H7 (cell line): ENCODE measurements around the gene P2RX6. TPM values are rescaled to one million over a fixed set of nuclear protein-coding genes. Genes with fewer than 3 reads are reported as not detected.
"Not testable (repeated sequence)": the region's sequence is repeated elsewhere in the genome, so short reads cannot be mapped to it uniquely, and the experiment has no call there.

ENCODE experiments used
- DNase-seq: peaks from one replicate; pipeline ENCODE4 v3.0.0; 2012
- H3K27me3 ChIP-seq: 2 replicates; pipeline ENCODE4 v1.6.0; 2011; ENCODE audit warnings: mild to moderate bottlenecking, low read length; ENCODE audit not compliant: control insufficient read depth, insufficient read depth
- H3K36me3 ChIP-seq: replicated peaks from 2 replicates; pipeline ENCODE4 v1.5.1; 2011; ENCODE audit warnings: low read length; ENCODE audit not compliant: control insufficient read depth, insufficient read depth
- H3K4me3 ChIP-seq: 2 replicates; pipeline ENCODE4 v1.5.1; 2011; ENCODE audit warnings: low read depth, mild to moderate bottlenecking, control low read depth, low read length, moderate library complexity; ENCODE audit not compliant: insufficient read depth
- total RNA-seq: library from RNA; depleted of rRNA; stranded (reverse); fragments of >200 nt; shearing (Covaris generic); gene quantifications from 2 replicates; pipeline ENCODE4 v1.2.3, GENCODE V29; 2014

Gene P2RX6
- total RNA-seq, 1 experiment from 2014 or later: 0.31 TPM

DNA sequence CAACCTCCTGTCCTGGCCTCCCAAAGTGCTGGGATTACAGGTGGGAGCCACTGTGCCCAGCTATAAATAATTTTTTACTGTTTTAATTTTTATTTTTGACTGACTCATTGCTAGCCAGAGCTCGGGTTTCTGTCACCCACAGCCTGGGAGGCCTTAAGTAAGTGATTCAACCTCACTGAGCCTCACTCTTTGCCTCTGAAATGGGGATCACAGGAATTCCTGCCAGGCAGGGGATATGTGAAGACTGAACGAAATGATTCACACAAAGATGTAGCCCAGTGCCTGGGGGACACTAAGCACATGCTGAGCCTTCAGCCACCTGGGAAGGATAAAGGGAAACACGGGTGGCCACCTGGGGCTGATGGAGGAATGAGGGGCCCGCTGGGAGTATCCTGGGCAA lies 27.0 kb downstream of the P2RX6 start:
- peaks cover 2% of the 10 kb centered on the region; the same call in 1 of the 2 replicates for H3K27me3 ChIP-seq
- H3K4me3 ChIP-seq: no peak overlapping the region
- H3K36me3 ChIP-seq: no peaks in the 10 kb centered on the region
- DNase-seq: peak; percentile 20

DNA sequence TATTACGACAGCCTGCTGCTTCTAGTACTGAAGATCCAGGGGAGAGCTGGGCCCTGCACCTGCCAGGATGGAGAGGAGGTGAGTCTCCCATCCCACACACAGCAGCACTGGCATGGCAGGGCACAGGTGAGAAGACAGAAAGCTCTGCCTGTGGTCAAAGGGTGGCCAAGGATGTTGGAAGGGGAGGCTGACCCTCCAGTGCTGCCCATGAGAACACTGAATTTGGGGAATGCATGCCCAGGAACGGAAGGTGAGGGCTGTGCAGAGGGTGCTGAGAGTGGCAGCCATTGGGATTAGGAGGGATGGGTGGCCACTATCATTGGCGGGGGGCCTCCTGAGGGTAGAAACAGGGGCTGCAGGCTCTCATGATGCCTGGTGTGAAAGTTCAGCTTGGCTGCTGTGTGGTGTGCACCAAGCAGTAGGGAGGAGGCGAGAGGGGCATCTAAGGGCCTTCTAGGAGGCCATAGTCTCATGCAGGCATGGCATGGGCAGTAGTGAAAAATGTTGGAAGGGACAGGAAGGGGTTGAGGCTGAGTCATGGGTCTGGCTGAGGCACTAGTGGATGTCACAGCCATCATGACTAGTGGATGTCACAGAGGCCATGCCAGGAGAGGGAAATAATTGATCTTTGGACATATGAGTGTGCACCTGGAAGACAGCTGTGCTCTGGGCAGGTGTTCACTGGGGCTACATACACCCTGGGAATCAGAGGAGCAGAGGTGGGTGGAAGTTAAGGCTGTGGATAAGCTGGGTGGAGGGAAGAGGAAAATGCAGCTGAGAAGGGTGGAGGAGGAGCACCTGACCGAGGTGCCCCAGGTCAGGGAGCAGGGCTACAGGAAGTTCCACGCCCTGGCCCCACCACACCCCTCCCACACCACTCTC lies 28.3 kb downstream of the P2RX6 start:
- DNase-seq: peak; percentile 20
- no peak overlapping the region for H3K4me3 ChIP-seq
- H3K27me3 ChIP-seq: peaks cover 2% of the 10 kb centered on the region; the same call in 1 of the 2 replicates
- no peaks in the 10 kb centered on the region for H3K36me3 ChIP-seq

DNA sequence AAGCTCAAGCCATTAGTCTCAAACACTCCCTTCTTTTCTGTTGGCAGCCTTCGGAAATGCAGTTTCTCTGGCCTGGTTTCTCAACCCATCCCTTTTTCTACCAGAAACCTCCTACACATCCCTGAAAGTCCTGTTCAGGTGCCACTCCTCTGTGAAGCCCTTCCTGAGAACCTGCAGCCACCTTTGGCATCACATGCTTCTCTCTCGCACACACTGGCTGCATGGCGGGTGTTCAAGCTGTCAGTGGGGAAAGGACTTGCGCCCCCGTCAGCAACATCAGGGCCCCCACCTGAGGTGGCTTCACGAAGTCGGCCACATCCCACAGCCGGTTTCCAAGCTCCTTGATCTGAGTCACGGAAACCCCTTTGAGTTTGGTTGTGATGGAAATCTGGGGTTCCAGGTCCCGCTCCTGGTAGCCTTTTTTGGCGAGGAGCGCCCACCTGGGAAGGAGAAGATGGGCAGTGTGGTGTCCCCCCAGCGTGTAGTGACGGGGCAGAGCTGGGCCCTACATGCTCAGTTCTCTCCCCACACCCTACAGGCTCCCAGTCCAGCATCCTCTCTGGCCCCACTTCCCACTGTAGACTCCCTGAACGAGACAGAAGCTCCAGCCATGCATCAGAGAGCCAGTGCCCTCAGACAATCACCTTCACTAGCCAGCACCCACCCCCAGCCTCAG lies 29.0 kb downstream of the P2RX6 start:
- Histone ChIP-seq H3K27me3 (peaks cover 2% of the 10 kb centered on the region; the same call in 1 of the 2 replicates), H3K36me3 (no peaks in the 10 kb centered on the region), H3K4me3 (no peak overlapping the region)
- peak; percentile 13 for DNase-seq

DNA sequence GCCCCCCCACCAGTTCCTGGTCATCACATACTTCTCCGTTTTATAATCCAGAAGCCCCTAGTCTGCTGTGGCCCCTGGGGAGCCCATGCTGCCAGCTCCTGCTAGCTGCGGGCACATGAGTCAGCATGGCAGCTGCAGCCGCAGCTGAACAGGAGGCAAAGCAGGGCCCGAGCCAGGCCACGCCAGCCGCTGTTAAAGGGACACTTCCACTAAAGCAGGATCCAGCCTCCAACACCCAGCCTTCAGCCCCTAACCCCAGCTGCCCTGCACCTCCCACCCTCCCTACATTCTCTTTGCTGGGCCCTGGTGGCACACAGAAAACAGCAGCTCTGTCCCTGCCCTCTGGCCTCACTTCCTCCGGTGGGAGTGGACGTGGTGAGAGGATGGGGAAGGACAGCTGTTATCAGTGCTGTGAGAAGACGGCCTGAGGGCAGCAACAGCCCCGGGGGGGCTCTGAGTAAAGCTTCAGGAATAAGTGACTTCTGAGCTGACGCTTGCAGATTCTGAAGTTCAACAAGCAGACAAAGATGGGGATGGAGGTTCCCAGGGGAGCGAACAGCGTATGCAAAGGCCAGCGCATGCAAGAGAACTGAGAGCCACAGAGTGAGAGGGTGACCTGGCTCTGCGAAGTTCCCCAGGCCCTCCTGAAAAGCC lies 30.1 kb downstream of the P2RX6 start:
- DNase-seq: no peak
- H3K4me3 ChIP-seq: peak overlapping the region; percentile 58

DNA sequence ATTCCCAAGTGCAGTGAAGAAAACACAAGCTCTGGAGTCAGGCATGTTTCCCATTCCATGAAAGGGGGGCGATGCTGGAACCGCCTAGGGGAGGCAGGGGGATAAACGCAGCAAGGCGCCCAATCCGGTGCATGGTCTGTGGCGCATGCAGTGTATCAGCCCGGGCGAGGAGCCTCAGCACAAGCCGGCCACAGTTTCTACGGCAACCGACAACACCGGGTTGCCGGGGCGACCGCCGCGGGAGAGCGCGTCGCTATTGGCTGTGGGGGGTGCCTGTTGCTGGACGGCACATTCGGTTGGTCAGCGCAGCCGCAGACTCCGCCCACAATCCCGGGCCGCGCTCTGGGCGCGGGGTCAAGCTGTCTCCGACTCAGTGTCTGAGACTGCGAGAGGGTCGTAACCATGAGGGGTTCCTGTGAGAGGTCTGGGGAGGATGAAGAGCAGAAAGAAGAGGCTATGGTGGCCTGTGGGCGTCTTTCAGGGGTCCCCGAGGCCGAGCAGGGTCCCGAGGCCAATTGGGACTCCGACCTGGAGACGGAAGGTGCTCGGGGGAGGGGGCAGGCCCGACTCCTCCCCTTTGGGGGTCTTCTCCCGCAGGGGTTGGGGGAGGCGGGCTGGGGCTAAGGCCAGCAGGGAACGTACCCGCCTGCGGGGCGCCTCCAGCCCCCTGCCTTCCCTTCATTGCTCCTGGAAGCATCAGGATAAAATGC lies 30.8 kb downstream of the P2RX6 start, which contains the start of gene LRRC74B:
Gene LRRC74B (plus strand): TSS at position 362 of the 710 bp plus-strand sequence. CDS start 41 bp downstream, at position 403.
- DNase-seq: peak; percentile 99
- Histone ChIP-seq H3K27me3 (peaks cover 2% of the 10 kb centered on the region; the same call in 1 of the 2 replicates), H3K4me3 (peak within 1 kb of the TSS; percentile 58), H3K36me3 (no peaks in the 10 kb centered on the region)

More for the DNA sequence above, 30.1 kb downstream of the P2RX6 start:
- H3K27me3 ChIP-seq: peaks cover 2% of the 10 kb centered on the region; the same call in 1 of the 2 replicates
- no peaks in the 10 kb centered on the region for H3K36me3 ChIP-seq

DNA sequence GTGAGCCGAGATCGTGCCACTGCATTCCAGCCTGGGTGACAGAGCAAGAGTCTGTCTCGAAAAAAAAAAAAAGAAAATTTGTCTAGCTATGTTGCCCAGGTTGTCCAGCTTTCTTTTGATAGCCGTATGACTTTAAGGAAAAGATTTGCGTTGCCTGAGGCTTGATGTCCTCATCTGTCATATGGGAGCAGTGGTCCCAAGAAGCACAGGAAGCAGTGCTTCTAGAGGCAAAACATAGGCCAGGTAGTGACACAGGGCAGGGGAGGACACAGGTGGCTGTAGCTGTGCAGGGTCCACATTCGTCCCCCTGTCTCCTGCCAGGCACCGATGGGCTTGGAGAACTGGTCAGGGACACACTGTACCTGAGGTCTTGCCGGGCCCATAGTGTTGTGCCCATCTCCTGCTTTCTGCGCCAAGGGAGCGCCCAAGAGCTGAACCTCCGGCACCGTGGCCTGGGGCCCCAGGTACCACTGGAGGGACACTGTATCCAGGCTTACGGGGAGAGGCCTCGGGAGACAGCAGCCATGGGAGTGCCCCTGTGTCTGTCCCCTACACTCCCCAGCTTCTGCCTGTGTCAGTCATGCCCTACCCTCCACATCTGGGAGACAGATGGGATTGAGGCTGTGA lies 32.2 kb downstream of the P2RX6 start:
- Histone ChIP-seq H3K36me3 (no peaks in the 10 kb centered on the region), H3K27me3 (peaks cover 2% of the 10 kb centered on the region; the same call in 1 of the 2 replicates), H3K4me3 (no peak overlapping the region)
- DNase-seq: no peak

DNA sequence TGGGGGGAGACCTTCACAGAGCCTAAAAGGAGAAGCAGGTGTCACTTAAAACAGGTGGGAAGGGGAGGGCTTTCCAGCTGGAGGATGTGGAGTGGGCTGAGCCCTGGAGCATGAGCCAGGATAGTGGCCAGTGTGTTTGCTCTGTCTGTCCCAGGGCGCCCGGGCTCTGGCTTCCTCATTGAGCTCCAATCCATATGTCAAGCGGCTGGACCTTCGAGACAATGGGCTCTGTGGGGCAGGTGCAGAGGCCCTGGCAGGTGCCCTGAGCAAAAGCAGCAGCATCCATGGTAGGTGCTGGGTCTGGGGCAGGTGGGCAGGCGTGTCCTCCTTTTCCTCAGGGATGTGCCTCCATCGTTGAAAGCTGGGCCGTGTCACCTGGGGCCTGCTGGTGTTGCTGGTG lies 32.8 kb downstream of the P2RX6 start:
- DNase-seq: no peak
- no peaks in the 10 kb centered on the region for H3K36me3 ChIP-seq
- no peak overlapping the region for H3K4me3 ChIP-seq
- peaks cover 2% of the 10 kb centered on the region; the same call in 1 of the 2 replicates for H3K27me3 ChIP-seq

DNA sequence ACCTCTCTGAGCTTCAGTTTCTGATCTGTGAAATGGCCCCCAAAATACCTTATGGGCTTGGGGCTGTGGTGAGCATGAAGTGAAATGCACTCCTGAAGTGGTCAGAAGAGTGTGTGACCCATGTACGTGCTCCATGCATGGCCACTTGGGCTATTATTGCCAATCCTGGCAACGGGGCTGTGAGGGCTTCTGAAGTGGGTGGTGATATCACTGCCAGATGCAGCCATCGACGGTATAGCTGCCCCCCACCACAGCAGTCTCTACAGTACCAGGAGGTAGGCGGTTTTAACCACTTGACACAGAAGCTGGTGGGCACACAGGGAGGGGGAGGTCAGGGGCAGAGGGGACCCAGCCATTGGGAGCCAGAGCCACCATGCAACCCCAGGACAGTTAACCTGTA lies 33.5 kb downstream of the P2RX6 start:
- not testable (repeated sequence) for H3K36me3 ChIP-seq, H3K27me3 ChIP-seq, H3K4me3 ChIP-seq

DNA sequence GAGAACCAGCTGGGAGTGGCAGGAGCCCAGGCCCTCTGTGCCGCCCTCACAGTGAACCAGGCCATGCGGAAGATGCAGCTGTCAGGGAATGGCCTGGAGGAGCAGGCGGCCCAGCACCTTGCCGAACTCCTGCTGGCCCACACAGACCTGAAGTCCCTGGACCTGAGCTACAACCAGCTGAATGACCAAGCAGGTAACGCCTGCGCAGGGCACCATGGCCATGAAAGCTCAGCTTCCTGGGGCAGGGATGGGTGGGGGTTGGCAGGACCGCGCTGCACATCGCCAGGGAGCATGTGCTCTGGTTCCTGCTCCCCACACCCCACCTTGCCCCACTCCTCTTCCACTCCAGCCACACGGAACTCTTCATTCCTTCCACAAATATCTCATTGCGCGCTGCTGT lies 34.0 kb downstream of the P2RX6 start:
- H3K27me3 ChIP-seq, DNase-seq, H3K36me3 ChIP-seq, H3K4me3 ChIP-seq: not testable (repeated sequence)

More for the DNA sequence above, 33.5 kb downstream of the P2RX6 start:
- DNase-seq: not testable (repeated sequence)

DNA sequence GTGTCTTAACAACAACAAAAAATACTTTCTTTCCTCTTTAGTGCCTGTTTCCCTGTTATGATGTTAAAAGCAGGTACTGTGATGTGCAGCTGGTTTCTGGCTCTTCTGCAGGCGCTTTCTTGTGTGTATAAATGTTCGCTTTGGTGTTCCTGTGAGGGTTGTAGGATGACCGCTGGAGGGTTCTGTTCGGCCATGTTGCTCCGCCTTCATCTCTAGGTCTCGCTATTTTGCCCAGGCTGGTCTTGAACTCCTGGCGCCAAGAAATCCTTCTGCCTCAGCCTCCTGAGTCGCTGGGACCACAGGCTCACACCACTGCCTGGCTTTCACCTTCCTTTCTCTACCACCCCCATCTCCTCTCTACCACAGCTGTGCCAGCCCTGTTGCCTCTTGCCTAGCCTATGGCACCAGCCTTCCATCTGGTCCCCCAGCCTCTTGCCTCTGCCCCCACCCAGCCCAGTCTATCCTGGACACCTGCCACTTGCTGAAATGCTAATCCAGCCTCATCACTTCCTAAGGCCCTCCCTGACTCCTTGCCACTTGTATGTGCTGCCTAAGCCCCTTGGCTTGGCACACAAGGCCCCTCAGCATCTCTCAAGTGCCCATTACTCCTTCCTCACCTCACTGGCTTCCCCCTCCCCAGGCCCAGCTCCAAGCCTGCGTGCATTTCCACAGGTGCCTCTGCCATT lies 36.3 kb downstream of the P2RX6 start:
- DNase-seq: no peak
- no peaks in the 10 kb centered on the region for H3K36me3 ChIP-seq
- no peaks in the 10 kb centered on the region for H3K27me3 ChIP-seq
- H3K4me3 ChIP-seq: no peak overlapping the region

DNA sequence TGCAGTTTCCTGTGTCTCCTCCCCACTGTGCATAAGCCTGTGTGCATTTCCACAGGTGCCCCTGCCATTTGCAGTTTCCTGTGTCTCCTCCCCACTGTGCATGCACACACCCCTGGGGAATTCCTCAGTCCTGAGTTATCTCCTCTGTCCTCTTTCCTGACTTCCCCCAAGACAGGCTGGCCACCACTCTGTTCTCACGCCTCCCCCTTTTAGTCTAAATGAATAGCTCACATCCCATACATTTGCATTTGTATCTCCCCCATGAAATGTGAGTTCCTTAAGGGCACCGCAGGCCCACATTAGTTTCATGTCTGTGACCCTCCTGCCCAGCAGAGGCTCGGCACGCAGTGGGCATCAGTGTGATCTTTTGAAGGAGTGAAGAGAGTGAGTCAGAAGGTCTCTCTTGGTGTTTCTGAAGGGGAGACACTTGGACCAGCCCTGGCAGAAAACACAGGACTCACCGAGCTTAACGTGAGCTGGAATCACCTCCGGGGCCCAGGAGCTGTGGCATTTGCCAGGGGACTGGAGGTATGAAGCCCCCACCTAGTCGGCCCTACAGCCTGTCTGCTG lies 37.0 kb downstream of the P2RX6 start:
- Histone ChIP-seq H3K27me3 (no peaks in the 10 kb centered on the region), H3K4me3 (no peak overlapping the region), H3K36me3 (no peaks in the 10 kb centered on the region)
- DNase-seq: peak; percentile 66

DNA sequence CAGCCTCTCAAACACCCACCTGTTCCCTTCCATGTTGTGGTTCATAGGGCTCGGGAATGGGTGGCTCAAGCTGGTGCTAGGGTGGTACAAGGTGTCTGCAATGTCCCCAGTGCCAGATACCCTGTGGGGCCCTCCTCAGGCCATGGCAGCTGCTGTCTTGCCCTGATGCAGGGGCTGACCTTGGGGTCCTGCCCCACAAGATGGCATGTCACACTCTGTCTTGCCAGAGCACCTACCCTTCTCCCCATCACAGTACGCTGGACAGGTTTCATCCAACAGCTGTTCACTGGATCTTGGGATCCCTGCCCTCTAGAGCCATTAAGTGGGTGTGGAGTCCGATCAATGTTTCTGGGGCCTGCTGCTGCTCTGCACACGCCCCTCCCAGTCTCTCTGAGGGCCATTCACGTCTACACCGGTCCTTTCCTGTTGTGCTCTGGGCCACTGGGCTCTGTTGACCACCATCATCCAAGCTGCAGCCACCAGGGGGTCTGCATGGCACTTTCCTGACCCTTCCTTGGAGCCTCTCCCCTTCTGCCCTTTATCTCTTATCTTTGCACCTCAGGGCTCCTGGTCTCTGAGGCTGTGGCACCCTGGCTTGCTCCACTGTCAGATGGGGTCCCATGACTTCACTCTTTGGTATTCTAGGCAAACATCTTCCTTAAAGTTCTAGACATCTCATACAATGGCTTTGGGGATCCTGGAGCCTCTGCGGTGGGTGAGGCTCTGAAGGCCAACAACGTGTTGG lies 37.9 kb downstream of the P2RX6 start:
- Histone ChIP-seq H3K36me3 (no peaks in the 10 kb centered on the region), H3K4me3 (no peak overlapping the region), H3K27me3 (no peaks in the 10 kb centered on the region)
- no peak for DNase-seq
